Erythroblast (primary cell): ENCODE data around the gene PYM1.

Source experiments
- GATA1 ChIP-seq: IDR thresholded peaks from 2 replicates; pipeline ENCODE4 v1.6.1; 2011; ENCODE audit warnings: low read depth, mild to moderate bottlenecking, control low read depth, low read length, moderate library complexity
- POLR2A ChIP-seq: IDR thresholded peaks from 2 replicates; pipeline ENCODE4 v1.6.1; 2011; ENCODE audit warnings: mild to moderate bottlenecking, low read length

- no peak for TF ChIP-seq POLR2A
- no peak for TF ChIP-seq GATA1
Measured at GRCh38 chr12:55957106-55957859, 29.6 kb upstream of the PYM1 start.
